Measurements from ENCODE around the gene RGS8.

RGS8 gene

DNA sequence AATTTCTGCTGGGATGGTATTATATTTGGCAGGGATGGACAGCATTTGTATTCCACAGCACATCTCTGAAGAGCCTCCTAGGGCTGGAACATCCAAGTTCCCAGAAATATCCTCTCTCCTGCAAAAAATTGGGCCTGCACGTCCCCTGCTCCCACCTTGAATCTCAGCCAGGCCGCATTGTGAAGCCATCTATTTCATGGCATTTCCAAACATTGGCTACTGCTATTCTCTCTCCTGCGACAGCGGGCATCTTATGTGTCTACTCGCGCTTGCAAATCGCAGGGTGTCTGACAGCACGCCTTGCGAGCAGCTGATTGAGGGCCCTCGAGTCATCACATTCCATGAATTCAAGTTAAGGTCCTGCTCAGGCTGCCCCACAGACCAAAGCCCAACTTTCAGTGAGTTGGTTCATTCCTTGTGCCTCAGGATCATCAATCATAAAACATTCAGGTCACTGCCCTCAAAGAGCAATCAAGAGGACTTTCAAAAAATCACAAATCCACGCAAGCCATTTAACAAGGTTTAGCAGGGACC lies 15.8 kb downstream of the RGS8 start:
- no peaks in the 10 kb centered on the region for H3K27me3 ChIP-seq (ENCODE audit: insufficient read depth, low read length, poor library complexity, severe bottlenecking)
- H3K79me2 ChIP-seq (ENCODE audit: insufficient read depth, low read length): no peaks in the 10 kb centered on the region
- no peaks in the 10 kb centered on the region for H3F3A ChIP-seq (ENCODE audit: low read depth)
- no peaks in the 10 kb centered on the region for H3K36me3 ChIP-seq (ENCODE audit: insufficient read depth, low read length)
- no peaks in the 10 kb centered on the region for H3K9me3 ChIP-seq (ENCODE audit: insufficient read depth, low read depth, low read length)
- H3K9ac ChIP-seq (ENCODE audit: low read depth, low read length, poor library complexity, severe bottlenecking): no peak overlapping the region
- H2AFZ ChIP-seq (ENCODE audit: low read length): no peak overlapping the region
- H3K4me2 ChIP-seq (ENCODE audit: low read depth, low read length, poor library complexity, severe bottlenecking): no peak overlapping the region
- no peaks in the 10 kb centered on the region for H4K20me1 ChIP-seq (ENCODE audit: insufficient read depth, low read length, poor library complexity, severe bottlenecking)
- H3K4me1 ChIP-seq (ENCODE audit: insufficient read depth, low read length, poor library complexity, severe bottlenecking): peaks cover 8% of the 10 kb centered on the region
- TF ChIP-seq, protein P1, sequence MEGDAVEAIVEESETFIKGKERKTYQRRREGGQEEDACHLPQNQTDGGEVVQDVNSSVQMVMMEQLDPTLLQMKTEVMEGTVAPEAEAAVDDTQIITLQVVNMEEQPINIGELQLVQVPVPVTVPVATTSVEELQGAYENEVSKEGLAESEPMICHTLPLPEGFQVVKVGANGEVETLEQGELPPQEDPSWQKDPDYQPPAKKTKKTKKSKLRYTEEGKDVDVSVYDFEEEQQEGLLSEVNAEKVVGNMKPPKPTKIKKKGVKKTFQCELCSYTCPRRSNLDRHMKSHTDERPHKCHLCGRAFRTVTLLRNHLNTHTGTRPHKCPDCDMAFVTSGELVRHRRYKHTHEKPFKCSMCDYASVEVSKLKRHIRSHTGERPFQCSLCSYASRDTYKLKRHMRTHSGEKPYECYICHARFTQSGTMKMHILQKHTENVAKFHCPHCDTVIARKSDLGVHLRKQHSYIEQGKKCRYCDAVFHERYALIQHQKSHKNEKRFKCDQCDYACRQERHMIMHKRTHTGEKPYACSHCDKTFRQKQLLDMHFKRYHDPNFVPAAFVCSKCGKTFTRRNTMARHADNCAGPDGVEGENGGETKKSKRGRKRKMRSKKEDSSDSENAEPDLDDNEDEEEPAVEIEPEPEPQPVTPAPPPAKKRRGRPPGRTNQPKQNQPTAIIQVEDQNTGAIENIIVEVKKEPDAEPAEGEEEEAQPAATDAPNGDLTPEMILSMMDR (conservative IDR thresholded peaks at IDR 0.05; ENCODE audit: low read length): no peak
- no peak for TF ChIP-seq EZH2phosphoT487 (IDR thresholded peaks at IDR 0.05; ENCODE audit: borderline replicate concordance)
- H3K9me2 ChIP-seq (replicated peaks; ENCODE audit: low read depth, low read length): no peaks in the 10 kb centered on the region
- no peak overlapping the region for H3K4me3 ChIP-seq (ENCODE audit: low read length, poor library complexity, severe bottlenecking)

DNA sequence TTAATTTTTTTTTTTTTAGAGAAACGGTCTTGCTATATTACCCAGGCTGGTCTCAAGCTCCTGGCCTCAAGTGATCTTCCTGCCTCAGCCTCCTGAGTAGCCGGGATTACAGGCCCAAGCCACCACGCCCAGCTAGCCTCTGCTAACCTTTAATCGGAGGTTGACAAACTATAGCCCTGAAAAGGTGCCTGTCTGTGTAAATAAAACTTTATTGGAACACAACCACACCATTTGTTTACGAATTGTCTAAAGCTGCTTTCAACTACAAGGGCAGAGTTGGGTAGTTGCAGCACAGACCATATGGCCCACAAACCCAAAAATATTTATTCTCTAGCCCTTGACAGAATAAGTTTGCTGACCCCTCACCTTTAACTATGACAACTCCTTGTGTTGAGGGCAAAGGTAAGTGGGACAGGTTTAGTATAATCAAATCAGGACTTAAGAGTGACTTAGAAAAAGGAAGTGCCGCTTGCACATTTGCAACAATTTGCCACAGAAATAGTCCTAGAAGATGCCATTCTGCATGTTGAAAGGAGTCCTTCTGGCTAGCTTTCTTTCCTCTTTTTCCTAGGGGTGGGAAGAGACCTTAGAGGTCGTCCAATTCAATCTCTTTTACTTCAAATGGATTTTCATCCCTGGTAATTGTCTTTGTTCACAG lies 16.4 kb downstream of the RGS8 start:
- Histone ChIP-seq H3K27me3 (ENCODE audit: insufficient read depth, low read length, poor library complexity, severe bottlenecking) (no peaks in the 10 kb centered on the region), H3K79me2 (ENCODE audit: insufficient read depth, low read length) (no peaks in the 10 kb centered on the region), H3K9ac (ENCODE audit: low read depth, low read length, poor library complexity, severe bottlenecking) (no peak overlapping the region), H3F3A (ENCODE audit: low read depth) (no peaks in the 10 kb centered on the region), H3K4me3 (ENCODE audit: low read length, poor library complexity, severe bottlenecking) (no peak overlapping the region), H2AFZ (ENCODE audit: low read length) (no peak overlapping the region), H3K9me2 (replicated peaks; ENCODE audit: low read depth, low read length) (no peaks in the 10 kb centered on the region), H3K4me2 (ENCODE audit: low read depth, low read length, poor library complexity, severe bottlenecking) (no peak overlapping the region), H4K20me1 (ENCODE audit: insufficient read depth, low read length, poor library complexity, severe bottlenecking) (no peaks in the 10 kb centered on the region), H3K4me1 (ENCODE audit: insufficient read depth, low read length, poor library complexity, severe bottlenecking) (peaks cover 8% of the 10 kb centered on the region), H3K36me3 (ENCODE audit: insufficient read depth, low read length) (no peaks in the 10 kb centered on the region), H3K9me3 (ENCODE audit: insufficient read depth, low read depth, low read length) (no peaks in the 10 kb centered on the region)
- TF ChIP-seq EZH2phosphoT487 (IDR thresholded peaks at IDR 0.05; ENCODE audit: borderline replicate concordance): no peak
- TF ChIP-seq, protein P1 (conservative IDR thresholded peaks at IDR 0.05; ENCODE audit: low read length): no peak

DNA sequence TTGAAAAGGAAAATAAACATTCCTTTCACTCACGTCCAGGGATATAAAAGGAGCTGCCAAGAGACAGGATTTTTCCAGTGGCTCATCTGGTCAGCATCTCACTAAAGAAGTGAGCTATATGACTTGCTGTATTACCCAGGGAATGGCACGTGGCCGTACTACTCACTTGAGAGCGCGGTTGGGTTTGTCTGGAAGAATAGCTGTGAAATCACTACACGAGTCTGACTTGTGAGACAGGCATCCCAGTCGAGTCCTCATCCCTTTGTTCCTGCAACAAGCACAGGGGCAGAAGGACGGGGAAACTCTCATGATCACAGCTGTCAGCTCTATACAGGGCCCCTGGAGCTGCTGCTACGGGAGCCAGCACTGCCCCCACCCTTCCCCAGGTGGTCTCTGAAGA lies 17.7 kb downstream of the RGS8 start:
- Histone ChIP-seq H4K20me1 (ENCODE audit: insufficient read depth, low read length, poor library complexity, severe bottlenecking) (no peaks in the 10 kb centered on the region), H3K9me3 (ENCODE audit: insufficient read depth, low read depth, low read length) (no peaks in the 10 kb centered on the region), H2AFZ (ENCODE audit: low read length) (no peak overlapping the region), H3K4me2 (ENCODE audit: low read depth, low read length, poor library complexity, severe bottlenecking) (no peak overlapping the region), H3F3A (ENCODE audit: low read depth) (no peaks in the 10 kb centered on the region), H3K9me2 (replicated peaks; ENCODE audit: low read depth, low read length) (no peaks in the 10 kb centered on the region), H3K4me3 (ENCODE audit: low read length, poor library complexity, severe bottlenecking) (no peak overlapping the region), H3K4me1 (ENCODE audit: insufficient read depth, low read length, poor library complexity, severe bottlenecking) (peaks cover 8% of the 10 kb centered on the region), H3K36me3 (ENCODE audit: insufficient read depth, low read length) (no peaks in the 10 kb centered on the region), H3K79me2 (ENCODE audit: insufficient read depth, low read length) (no peaks in the 10 kb centered on the region), H3K27me3 (ENCODE audit: insufficient read depth, low read length, poor library complexity, severe bottlenecking) (no peaks in the 10 kb centered on the region), H3K9ac (ENCODE audit: low read depth, low read length, poor library complexity, severe bottlenecking) (no peak overlapping the region)
- TF ChIP-seq EZH2phosphoT487 (IDR thresholded peaks at IDR 0.05; ENCODE audit: borderline replicate concordance): no peak
- TF ChIP-seq, protein P1 (conservative IDR thresholded peaks at IDR 0.05; ENCODE audit: low read length): no peak

Data from Loucy (cell line).